Activated T-cell treated with anti-CD3 and anti-CD28 coated beads, Interleukin-2, amount 50 U/mL, for 4 hours (primary cell): Measurements from ENCODE around the gene LRCH2. TPM values are rescaled to one million over a fixed set of nuclear protein-coding genes. Genes with fewer than 3 reads are reported as not detected.
"Not testable (repeated sequence)": the region's sequence is repeated elsewhere in the genome, so short reads cannot be mapped to it uniquely, and the experiment has no call there.

Source experiments
- ATAC-seq, 2 donors: fragments of 200-7000 bp; cut with Tn5 transposase; one replicate each; pipeline ENCODE4 v1.10.0; 2021
- DNase-seq: peaks from one replicate; pipeline ENCODE4 v3.0.0-alpha.2; 2020
- H3K27me3 Mint-ChIP-seq: one replicate; pipeline ENCODE4 v1.8.0; 2021; ENCODE audit warnings: low read depth, mixed read lengths
- H3K36me3 Mint-ChIP-seq: one replicate; pipeline ENCODE4 v1.8.0; 2022; ENCODE audit warnings: mixed read lengths; ENCODE audit not compliant: insufficient read depth
- H3K4me1 Mint-ChIP-seq: one replicate; pipeline ENCODE4 v1.8.0; 2021; ENCODE audit warnings: low read depth, mixed read lengths
- H3K4me3 Mint-ChIP-seq: one replicate; pipeline ENCODE4 v1.8.0; 2021; ENCODE audit warnings: mild to moderate bottlenecking, moderate library complexity, mixed read lengths
- H3K9me3 Mint-ChIP-seq: one replicate; pipeline ENCODE4 v1.8.0; 2021; ENCODE audit warnings: mixed read lengths
- total RNA-seq, 3 donors: library from RNA; stranded (reverse); gene quantifications; one replicate each; pipeline ENCODE4 v1.2.1, GENCODE V29; 2021

The LRCH2 gene
- total RNA-seq, 3 donors from 2014 or later = 0.03 TPM; not detected in 2

DNA sequence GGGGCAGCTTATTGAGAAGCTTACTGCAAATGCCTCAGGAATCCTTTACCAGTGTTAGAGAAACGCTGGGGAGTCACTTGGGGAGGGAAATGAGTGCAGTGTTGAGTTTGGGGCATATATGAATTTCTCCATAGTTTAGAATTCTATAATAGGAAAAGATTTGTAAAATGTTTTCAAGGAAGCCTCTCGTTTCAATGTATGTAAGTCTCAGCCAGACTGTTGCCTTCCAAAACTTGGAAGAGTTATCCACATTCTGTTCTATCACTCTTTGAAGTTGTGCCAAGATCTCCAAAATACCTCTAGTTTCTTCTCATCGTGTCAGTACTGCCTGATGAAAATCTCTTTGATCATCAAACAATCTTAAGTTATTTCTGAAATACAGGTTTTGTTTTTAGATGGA is 565 bp upstream of the LRCH2 start:
- no peak overlapping the region for H3K4me3 Mint-ChIP-seq
- no peak for ATAC-seq

GRCh38 chrX:115232933-115233496 is 881 bp downstream of the LRCH2 start:
- no peak for ATAC-seq
- Mint-ChIP-seq H3K4me1 (no peaks in the 10 kb centered on the region), H3K27me3 (peaks cover 15% of the 10 kb centered on the region), H3K9me3 (no peaks in the 10 kb centered on the region), H3K36me3 (no peaks in the 10 kb centered on the region), H3K4me3 (no peak overlapping the region)
- no peak for DNase-seq

More for the DNA sequence above, 565 bp upstream of the LRCH2 start:
- Mint-ChIP-seq H3K27me3 (peaks cover 15% of the 10 kb centered on the region), H3K9me3 (no peaks in the 10 kb centered on the region), H3K4me1 (no peaks in the 10 kb centered on the region), H3K36me3 (no peaks in the 10 kb centered on the region)
- no peak for DNase-seq

DNA sequence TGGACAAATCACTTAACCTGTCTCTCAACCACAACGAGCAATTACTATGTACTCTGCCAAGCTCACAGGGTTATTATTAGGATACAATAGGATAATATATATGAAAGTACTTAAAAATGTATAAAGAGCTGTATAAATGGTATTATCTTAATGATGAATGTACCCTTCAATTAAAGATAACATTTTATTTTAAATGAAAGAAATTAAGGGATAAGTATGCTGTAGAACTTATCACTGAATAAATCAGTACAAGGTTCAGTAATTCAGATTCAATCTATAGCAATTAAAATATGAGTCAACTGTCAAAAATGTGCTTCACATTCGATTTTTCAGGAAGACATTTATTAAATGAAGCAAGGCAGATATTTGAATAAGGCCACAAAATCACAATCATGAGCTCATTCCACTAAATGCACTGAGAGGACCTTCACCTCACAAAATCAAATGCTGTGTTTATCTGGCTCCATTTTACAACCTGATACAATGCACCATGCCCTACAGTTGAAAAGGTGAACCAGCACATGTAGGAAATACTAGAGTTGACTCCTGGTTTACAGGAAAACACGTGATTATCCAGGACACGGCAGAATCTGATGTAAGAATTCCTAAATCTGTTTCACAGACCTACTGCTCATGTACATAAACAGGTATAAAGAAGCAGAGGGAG is 4.4 kb downstream of the LRCH2 start:
- DNase-seq = no peak
- ATAC-seq = no peak
- Mint-ChIP-seq H3K4me3 (no peak overlapping the region), H3K9me3 (no peaks in the 10 kb centered on the region), H3K36me3 (no peaks in the 10 kb centered on the region), H3K4me1 (no peaks in the 10 kb centered on the region), H3K27me3 (peaks cover 11% of the 10 kb centered on the region)

DNA sequence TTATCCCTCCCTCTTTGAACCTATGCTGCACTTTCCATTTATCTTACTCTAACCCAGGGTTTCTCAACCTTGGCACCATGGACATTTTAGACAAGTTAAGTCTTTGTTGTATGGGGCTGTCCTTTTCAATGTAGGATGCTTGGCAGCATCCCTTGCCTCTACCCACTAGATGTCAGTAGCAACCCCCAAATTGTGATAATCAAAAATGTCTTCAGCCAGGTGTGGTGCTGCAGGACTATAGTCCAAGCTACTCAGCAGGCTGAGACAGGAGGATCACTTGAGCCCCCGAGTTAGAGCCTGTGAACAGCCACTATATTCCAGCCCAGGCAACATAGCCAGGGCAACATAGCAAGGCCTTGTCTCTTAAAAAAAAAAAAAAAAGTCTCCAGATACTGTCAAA is 7.0 kb downstream of the LRCH2 start:
- Mint-ChIP-seq H3K27me3 (peaks cover 4% of the 10 kb centered on the region), H3K36me3 (no peaks in the 10 kb centered on the region), H3K4me1 (no peaks in the 10 kb centered on the region), H3K9me3 (no peaks in the 10 kb centered on the region), H3K4me3 (no peak overlapping the region)
- no peak for DNase-seq
- no peak for ATAC-seq

DNA sequence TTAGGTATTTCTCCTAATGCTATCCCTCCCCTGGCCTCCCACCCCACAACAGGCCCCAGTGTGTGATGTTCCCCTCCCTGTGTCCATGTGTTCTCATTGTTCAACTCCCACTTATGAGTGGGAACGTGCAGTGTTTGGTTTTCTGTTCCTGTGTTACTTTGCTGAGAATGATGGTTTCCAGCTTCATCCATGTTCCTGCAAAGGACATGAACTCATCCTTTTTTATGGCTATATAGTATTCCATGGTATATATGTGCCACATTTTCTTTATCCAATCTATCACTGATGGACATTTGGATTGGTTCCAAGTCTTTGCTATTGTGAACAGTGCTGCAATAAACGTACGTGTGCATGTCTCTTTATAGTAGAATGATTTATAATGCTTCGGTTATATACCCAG is 16.6 kb downstream of the LRCH2 start:
- H3K9me3 Mint-ChIP-seq, H3K4me3 Mint-ChIP-seq, ATAC-seq, H3K27me3 Mint-ChIP-seq, DNase-seq, H3K36me3 Mint-ChIP-seq, H3K4me1 Mint-ChIP-seq: not testable (repeated sequence)

DNA sequence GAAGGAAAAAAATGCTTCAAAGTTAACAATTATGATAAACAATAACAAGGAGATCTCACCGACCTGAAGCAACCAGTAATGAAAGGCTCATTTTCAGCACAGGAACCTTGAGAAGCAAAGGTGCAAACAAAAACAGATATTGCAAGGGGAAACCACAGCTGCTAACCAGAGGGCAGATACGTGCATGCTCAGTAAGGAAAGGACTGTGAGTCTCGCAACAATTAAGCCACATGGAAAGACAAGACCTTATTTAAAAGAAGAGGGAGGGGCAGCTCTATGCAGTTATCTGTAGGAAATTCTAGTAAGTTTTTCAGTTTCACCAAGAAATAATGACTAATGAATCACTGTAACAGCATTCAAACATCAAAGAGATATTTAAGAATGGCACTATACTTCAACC is 19.3 kb downstream of the LRCH2 start:
- Mint-ChIP-seq H3K9me3 (no peaks in the 10 kb centered on the region), H3K4me3 (no peak overlapping the region), H3K27me3 (no peaks in the 10 kb centered on the region), H3K36me3 (no peaks in the 10 kb centered on the region), H3K4me1 (no peaks in the 10 kb centered on the region)
- ATAC-seq = no peak
- DNase-seq = no peak

GRCh38 chrX:115214151-115214550 is 19.7 kb downstream of the LRCH2 start:
- Mint-ChIP-seq H3K4me1 (no peaks in the 10 kb centered on the region), H3K9me3 (no peaks in the 10 kb centered on the region), H3K4me3 (no peak overlapping the region), H3K36me3 (no peaks in the 10 kb centered on the region), H3K27me3 (no peaks in the 10 kb centered on the region)
- DNase-seq (no peak), ATAC-seq (no peak)

- not testable (repeated sequence) for H3K9me3 Mint-ChIP-seq, DNase-seq, H3K4me1 Mint-ChIP-seq, H3K27me3 Mint-ChIP-seq, H3K36me3 Mint-ChIP-seq, H3K4me3 Mint-ChIP-seq, ATAC-seq
These were observed 24.3 kb downstream of the LRCH2 start for GRCh38 chrX:115209547-115209946.

GRCh38 chrX:115204040-115204439 is 29.9 kb downstream of the LRCH2 start:
- Mint-ChIP-seq H3K27me3 (no peaks in the 10 kb centered on the region), H3K4me3 (no peak overlapping the region), H3K4me1 (no peaks in the 10 kb centered on the region), H3K9me3 (peaks cover 11% of the 10 kb centered on the region), H3K36me3 (no peaks in the 10 kb centered on the region)
- ATAC-seq (no peak), DNase-seq (no peak)

DNA sequence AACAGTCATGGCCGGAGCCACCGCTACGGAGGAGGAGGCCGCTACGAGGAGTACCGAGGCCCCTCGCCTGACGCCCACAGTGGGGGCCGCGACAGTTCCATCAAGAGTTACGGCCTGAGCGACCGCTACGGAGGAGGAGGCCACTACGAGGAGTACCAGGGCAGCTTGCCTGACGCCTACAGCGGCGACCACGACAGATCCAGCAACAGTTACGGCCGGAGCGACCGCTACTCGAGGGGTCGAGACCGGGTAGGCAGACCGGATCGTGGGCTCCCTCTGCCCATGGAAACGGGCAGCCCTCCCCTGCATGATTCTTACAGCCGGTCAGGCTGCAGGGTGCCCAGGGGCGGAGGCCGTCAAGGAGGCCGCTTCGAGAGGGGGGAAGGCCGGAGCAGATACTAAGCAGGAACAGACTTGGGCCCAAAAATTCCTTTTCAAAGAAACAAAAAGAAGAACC is 41.6 kb downstream of the LRCH2 start:
- Mint-ChIP-seq H3K4me1 (no peaks in the 10 kb centered on the region), H3K27me3 (no peaks in the 10 kb centered on the region), H3K4me3 (no peak overlapping the region), H3K36me3 (no peaks in the 10 kb centered on the region), H3K9me3 (peaks cover 5% of the 10 kb centered on the region)
- no peak for DNase-seq
- ATAC-seq = no peak

GRCh38 chrX:115191490-115192243 is 42.2 kb downstream of the LRCH2 start:
- no peaks in the 10 kb centered on the region for H3K4me1 Mint-ChIP-seq
- peaks cover 5% of the 10 kb centered on the region for H3K9me3 Mint-ChIP-seq
- ATAC-seq (no peak), DNase-seq (no peak)
- H3K4me3 Mint-ChIP-seq = no peak overlapping the region
- no peaks in the 10 kb centered on the region for H3K36me3 Mint-ChIP-seq
- no peaks in the 10 kb centered on the region for H3K27me3 Mint-ChIP-seq

GRCh38 chrX:115190636-115191489 is 43.0 kb downstream of the LRCH2 start:
- ATAC-seq (no peak), DNase-seq (no peak)
- H3K4me1 Mint-ChIP-seq = no peaks in the 10 kb centered on the region
- H3K9me3 Mint-ChIP-seq = peaks cover 5% of the 10 kb centered on the region
- no peaks in the 10 kb centered on the region for H3K27me3 Mint-ChIP-seq
- no peak overlapping the region for H3K4me3 Mint-ChIP-seq
- H3K36me3 Mint-ChIP-seq = no peaks in the 10 kb centered on the region

DNA sequence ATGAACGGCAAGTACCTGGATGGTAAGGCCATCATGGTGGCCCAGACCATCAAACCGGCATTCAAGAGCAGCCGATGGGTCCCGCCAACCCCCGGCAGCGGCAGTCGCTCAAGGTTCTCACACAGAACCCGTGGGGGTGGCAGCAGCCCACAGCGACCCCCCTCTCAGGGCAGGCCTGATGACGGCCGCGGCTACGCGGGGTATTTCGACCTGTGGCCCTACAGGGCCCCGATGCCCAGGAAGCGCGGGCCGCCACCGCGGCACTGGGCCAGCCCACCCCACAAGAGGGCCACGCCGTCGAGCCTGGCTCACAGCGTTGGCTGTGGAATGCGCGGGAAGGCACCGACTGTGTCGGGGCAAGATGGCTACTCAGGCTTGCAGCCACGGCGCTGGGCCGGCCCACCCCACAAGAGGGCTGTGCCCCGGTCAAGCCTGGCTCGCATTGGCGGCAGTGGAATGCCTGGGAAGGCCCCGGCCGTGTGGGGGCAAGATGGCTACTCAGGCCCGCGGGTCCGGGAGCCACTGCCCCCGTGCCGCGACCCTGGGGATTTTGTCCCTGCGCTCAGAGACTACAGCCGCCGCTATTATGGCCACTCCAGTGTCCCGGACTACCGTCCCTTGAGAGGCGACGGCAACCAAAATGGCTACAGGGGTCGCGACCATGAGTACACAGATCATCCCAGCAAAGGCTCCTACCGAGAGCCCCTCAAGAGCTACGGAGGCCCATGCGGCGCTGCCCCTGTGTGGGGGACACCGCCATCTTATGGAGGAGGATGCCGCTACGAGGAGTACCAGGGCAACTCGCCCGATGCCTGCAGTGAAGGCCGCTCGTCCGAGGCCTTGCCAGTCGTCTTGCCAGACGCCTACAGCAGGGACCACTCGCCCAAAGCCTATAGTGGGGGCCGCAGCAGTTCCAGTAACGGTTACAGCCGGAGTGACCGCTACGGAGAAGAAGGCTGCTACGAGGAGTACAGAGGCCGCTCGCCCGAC is 44.0 kb downstream of the LRCH2 start:
- no peaks in the 10 kb centered on the region for H3K36me3 Mint-ChIP-seq
- no peak overlapping the region for H3K4me3 Mint-ChIP-seq
- DNase-seq (no peak), ATAC-seq (no peak)
- peaks cover 5% of the 10 kb centered on the region for H3K9me3 Mint-ChIP-seq
- H3K27me3 Mint-ChIP-seq = no peaks in the 10 kb centered on the region
- no peaks in the 10 kb centered on the region for H3K4me1 Mint-ChIP-seq
